ENCODE measurements around the gene FGFR2.

DNA sequence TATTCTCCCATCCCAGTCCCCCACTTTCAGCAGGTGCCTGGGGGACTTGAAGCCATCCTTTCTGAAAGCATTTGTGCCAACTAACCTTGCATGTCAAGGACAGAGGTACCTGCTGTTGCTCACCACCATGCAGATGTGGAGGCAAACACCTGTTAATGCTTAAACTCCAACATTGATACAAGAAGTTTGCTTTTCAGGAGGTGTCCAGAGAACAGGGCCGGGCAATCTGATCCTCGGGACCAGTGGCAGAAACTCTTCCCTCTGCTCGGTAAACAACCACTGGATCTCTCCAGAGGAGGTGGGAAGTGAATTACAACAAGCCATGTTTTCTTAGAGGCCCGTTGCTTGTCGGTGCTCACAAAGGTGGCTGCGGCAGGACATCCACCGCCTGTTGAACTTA is 54.7 kb downstream of the FGFR2 start:
- TF ChIP-seq, protein P1, sequence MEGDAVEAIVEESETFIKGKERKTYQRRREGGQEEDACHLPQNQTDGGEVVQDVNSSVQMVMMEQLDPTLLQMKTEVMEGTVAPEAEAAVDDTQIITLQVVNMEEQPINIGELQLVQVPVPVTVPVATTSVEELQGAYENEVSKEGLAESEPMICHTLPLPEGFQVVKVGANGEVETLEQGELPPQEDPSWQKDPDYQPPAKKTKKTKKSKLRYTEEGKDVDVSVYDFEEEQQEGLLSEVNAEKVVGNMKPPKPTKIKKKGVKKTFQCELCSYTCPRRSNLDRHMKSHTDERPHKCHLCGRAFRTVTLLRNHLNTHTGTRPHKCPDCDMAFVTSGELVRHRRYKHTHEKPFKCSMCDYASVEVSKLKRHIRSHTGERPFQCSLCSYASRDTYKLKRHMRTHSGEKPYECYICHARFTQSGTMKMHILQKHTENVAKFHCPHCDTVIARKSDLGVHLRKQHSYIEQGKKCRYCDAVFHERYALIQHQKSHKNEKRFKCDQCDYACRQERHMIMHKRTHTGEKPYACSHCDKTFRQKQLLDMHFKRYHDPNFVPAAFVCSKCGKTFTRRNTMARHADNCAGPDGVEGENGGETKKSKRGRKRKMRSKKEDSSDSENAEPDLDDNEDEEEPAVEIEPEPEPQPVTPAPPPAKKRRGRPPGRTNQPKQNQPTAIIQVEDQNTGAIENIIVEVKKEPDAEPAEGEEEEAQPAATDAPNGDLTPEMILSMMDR (IDR thresholded peaks at IDR 0.05): no peak
- no peak for TF ChIP-seq SIN3A (IDR thresholded peaks at IDR 0.05; ENCODE audit: borderline replicate concordance, insufficient read depth, low read depth, low read length)

Measured in Panc1 (cell line).